Measurements from ENCODE around the gene AP3B1.

The AP3B1 gene

GRCh38 chr5:77986261-77986660 is 308.2 kb downstream of the AP3B1 start:
- no peaks in the 10 kb centered on the region for H3K27me3 Mint-ChIP-seq
- H3K27ac Mint-ChIP-seq: no peak overlapping the region
- no peaks in the 10 kb centered on the region for H3K4me1 Mint-ChIP-seq (ENCODE audit: low read depth in 2 of 2)
- DNase-seq: no peak
- peaks cover 7% of the 10 kb centered on the region for H3K36me3 Mint-ChIP-seq (ENCODE audit: insufficient read depth)
- ATAC-seq (replicated peaks): no peak
- H3K4me3 Mint-ChIP-seq: no peak overlapping the region
- no peaks in the 10 kb centered on the region for H3K9me3 Mint-ChIP-seq

DNA sequence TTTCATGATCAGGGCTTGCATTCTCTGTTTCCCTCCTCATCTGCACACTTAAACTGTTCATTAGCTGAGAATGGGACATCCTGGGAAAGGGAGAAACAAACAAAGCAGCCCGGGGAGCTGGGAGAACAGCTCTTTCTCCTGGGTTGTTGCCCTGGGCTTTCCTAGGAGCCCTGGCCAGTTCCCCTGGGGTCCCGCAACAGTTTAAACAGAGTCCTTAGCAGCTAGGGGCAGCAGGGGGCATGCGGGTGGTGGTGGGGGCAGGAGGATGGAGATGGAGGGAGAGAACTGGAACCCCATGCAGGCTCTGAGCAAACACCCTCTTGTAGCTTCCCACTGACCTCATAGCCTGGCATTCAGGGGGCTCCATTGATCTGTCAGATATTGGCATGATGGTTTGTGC is 309.3 kb downstream of the AP3B1 start:
- ATAC-seq (replicated peaks) (no peak), DNase-seq (no peak)
- Mint-ChIP-seq H3K36me3 (ENCODE audit: insufficient read depth) (peaks cover 7% of the 10 kb centered on the region), H3K27me3 (peaks cover 0 to 2% of the 10 kb centered on the region in 2 donors), H3K4me1 (ENCODE audit: low read depth in 2 of 2) (no peaks in the 10 kb centered on the region), H3K27ac (no peak overlapping the region), H3K4me3 (no peak overlapping the region), H3K9me3 (no peaks in the 10 kb centered on the region)

- Mint-ChIP-seq H3K4me3 (no peak overlapping the region), H3K4me1 (ENCODE audit: low read depth in 2 of 2) (no peaks in the 10 kb centered on the region), H3K9me3 (no peaks in the 10 kb centered on the region), H3K27ac (no peak overlapping the region), H3K27me3 (peaks cover 6 to 9% of the 10 kb centered on the region in 2 donors), H3K36me3 (ENCODE audit: insufficient read depth) (peaks cover 7% of the 10 kb centered on the region)
- ATAC-seq (replicated peaks): no peak
- no peak for DNase-seq
These were observed 309.9 kb downstream of the AP3B1 start for GRCh38 chr5:77984587-77984986.

GRCh38 chr5:77983482-77984199 is 310.9 kb downstream of the AP3B1 start:
- peaks cover 3% of the 10 kb centered on the region for H3K36me3 Mint-ChIP-seq (ENCODE audit: insufficient read depth)
- no peaks in the 10 kb centered on the region for H3K4me1 Mint-ChIP-seq (ENCODE audit: low read depth in 2 of 2)
- no peak overlapping the region for H3K4me3 Mint-ChIP-seq

DNA sequence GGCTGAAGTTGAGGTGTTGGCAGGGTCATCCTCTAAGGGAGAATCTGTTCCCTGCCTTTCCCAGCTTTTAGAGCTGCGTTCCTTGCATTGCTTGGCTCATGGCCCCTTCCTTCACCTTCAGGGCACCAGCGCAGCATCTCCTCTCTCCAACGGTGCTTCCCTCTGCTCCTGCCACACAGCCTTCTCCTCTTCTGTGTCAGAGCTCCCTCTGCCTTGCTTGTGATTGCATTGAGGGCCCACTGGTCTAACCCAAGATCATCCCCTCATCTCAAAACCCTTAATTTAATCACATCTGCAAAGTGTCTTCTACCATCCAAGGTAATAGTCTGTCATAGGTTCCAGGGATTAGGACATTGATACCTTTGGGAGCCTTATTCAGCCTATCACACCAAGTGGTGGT is 312.7 kb downstream of the AP3B1 start:
- ATAC-seq (replicated peaks) (no peak), DNase-seq (no peak)
- no peaks in the 10 kb centered on the region for H3K9me3 Mint-ChIP-seq
- no peaks in the 10 kb centered on the region for H3K4me1 Mint-ChIP-seq (ENCODE audit: low read depth in 2 of 2)
- no peak overlapping the region for H3K27ac Mint-ChIP-seq
- H3K36me3 Mint-ChIP-seq (ENCODE audit: insufficient read depth): peaks cover 3% of the 10 kb centered on the region
- peaks cover 16 to 27% of the 10 kb centered on the region in 2 donors for H3K27me3 Mint-ChIP-seq
- no peak overlapping the region for H3K4me3 Mint-ChIP-seq

More at GRCh38 chr5:77983482-77984199, 310.9 kb downstream of the AP3B1 start:
- peaks cover 9% of the 10 kb centered on the region in 2 donors for H3K27me3 Mint-ChIP-seq
- ATAC-seq (replicated peaks): no peak
- H3K9me3 Mint-ChIP-seq: no peaks in the 10 kb centered on the region
- H3K27ac Mint-ChIP-seq: no peak overlapping the region
- no peak for DNase-seq

DNA sequence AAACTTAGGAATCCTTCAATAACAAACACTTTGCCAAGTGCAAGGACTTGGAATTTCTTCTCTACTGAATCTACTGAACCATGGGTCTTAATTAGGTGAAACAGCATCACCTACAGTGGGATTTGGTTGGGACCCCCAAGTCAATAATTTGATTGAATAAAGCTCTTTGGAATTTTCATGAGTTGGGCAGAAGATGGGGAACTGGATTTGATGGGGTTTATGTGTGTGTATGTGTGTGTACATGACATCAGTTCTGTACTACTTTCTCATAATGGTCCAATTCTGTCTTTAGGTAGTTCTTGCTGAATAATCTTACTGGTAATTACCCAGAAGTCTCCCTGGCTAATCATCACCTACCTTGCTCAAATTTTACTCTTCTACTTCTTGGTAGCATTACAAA is 319.9 kb downstream of the AP3B1 start:
- no peak overlapping the region for H3K27ac Mint-ChIP-seq
- ATAC-seq (replicated peaks) (no peak), DNase-seq (no peak)
- H3K4me1 Mint-ChIP-seq (ENCODE audit: low read depth in 2 of 2): peaks cover 7 to 11% of the 10 kb centered on the region in 2 donors
- peaks cover 51 to 88% of the 10 kb centered on the region in 2 donors for H3K27me3 Mint-ChIP-seq
- H3K4me3 Mint-ChIP-seq: no peak overlapping the region
- no peaks in the 10 kb centered on the region for H3K9me3 Mint-ChIP-seq
- H3K36me3 Mint-ChIP-seq (ENCODE audit: insufficient read depth): no peaks in the 10 kb centered on the region

DNA sequence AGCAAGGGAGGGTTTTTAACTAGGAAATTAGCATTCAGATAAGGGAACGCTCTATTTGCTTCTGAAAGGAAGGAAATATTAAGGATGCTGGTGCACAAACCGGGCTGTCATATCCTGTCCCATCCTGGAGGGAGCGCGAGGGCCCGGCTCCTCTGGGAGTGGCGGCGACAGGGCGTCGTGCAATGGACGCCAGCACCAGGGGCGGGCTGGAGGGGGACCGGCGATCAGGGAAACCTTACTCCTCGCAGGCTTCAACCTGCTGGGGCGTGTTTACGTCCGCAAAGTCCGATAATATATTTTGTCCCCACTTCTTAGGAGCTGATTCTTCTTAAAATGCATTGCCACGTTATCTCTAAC is 321.3 kb downstream of the AP3B1 start:
- H3K27ac Mint-ChIP-seq: no peak overlapping the region
- H3K4me1 Mint-ChIP-seq (ENCODE audit: low read depth in 2 of 2): peaks cover 7 to 11% of the 10 kb centered on the region in 2 donors
- DNase-seq: no peak
- no peak for ATAC-seq (replicated peaks)
- peaks cover 56 to 92% of the 10 kb centered on the region in 2 donors for H3K27me3 Mint-ChIP-seq
- peak overlapping the region; percentile 61 to 68 for H3K4me3 Mint-ChIP-seq
- H3K9me3 Mint-ChIP-seq: no peaks in the 10 kb centered on the region
- H3K36me3 Mint-ChIP-seq (ENCODE audit: insufficient read depth): no peaks in the 10 kb centered on the region

GRCh38 chr5:77972469-77973252 is 321.8 kb downstream of the AP3B1 start:
- peak; percentile 42 for ATAC-seq (replicated peaks)
- Mint-ChIP-seq H3K4me3 (peak overlapping the region; percentile 61 to 68), H3K9me3 (no peaks in the 10 kb centered on the region), H3K27me3 (peaks cover 51 to 92% of the 10 kb centered on the region in 2 donors), H3K4me1 (ENCODE audit: low read depth in 2 of 2) (peaks cover 7 to 11% of the 10 kb centered on the region in 2 donors), H3K27ac (no peak overlapping the region), H3K36me3 (ENCODE audit: insufficient read depth) (no peaks in the 10 kb centered on the region)
- DNase-seq: no peak

DNA sequence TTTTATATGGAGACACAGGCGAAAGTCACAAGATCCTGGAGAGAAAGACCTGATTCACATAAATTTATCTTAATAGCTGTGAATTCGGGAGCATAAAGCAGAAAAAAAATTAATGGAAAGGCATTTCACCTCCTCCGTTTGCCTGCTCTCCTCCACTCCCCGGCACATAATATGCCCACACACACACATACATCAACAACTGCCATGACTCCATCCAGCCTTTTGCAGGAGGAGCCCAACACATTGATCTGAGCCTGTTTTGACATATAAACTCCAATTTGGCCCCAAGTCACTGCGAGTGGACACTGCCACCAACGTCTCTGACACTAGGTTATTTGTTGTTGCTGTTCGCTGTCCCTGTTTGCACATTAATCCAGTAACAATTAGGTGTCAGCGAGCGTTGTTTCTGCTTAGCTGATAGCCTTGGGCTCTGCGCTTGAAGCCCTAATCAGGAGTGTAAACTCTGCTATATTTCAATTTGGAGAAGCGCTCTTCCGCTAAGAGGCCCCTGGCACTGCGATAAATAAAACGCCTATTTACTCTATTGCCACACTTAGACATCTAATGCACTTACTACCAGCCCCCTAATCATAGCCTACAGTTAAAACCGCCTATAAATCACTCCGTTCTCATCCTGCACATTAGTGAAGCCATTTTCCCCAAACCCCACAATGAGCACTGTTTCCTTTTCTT is 322.6 kb downstream of the AP3B1 start:
- peaks cover 7 to 11% of the 10 kb centered on the region in 2 donors for H3K4me1 Mint-ChIP-seq (ENCODE audit: low read depth in 2 of 2)
- peak overlapping the region; percentile 61 to 68 for H3K4me3 Mint-ChIP-seq
- no peak overlapping the region for H3K27ac Mint-ChIP-seq
- H3K36me3 Mint-ChIP-seq (ENCODE audit: insufficient read depth): no peaks in the 10 kb centered on the region
- H3K9me3 Mint-ChIP-seq: no peaks in the 10 kb centered on the region
- ATAC-seq (replicated peaks): no peak
- no peak for DNase-seq
- H3K27me3 Mint-ChIP-seq: peaks cover 49 to 86% of the 10 kb centered on the region in 2 donors

- H3K4me1 Mint-ChIP-seq (ENCODE audit: low read depth in 2 of 2): peaks cover 7 to 11% of the 10 kb centered on the region in 2 donors
- no peak for DNase-seq
- H3K9me3 Mint-ChIP-seq: no peaks in the 10 kb centered on the region
- ATAC-seq (replicated peaks): no peak
- H3K36me3 Mint-ChIP-seq (ENCODE audit: insufficient read depth): no peaks in the 10 kb centered on the region
- peaks cover 49 to 84% of the 10 kb centered on the region in 2 donors for H3K27me3 Mint-ChIP-seq
- no peak overlapping the region for H3K27ac Mint-ChIP-seq
- H3K4me3 Mint-ChIP-seq: no peak overlapping the region
These were observed 323.6 kb downstream of the AP3B1 start for GRCh38 chr5:77970891-77971290.

GRCh38 chr5:77963795-77964194 is 330.7 kb downstream of the AP3B1 start:
- Mint-ChIP-seq H3K27ac (no peak overlapping the region), H3K27me3 (peaks cover 16 to 49% of the 10 kb centered on the region in 2 donors), H3K9me3 (no peaks in the 10 kb centered on the region), H3K36me3 (ENCODE audit: insufficient read depth) (no peaks in the 10 kb centered on the region), H3K4me3 (no peak overlapping the region), H3K4me1 (ENCODE audit: low read depth in 2 of 2) (peaks cover 6% of the 10 kb centered on the region in 2 donors)
- DNase-seq (no peak), ATAC-seq (replicated peaks) (no peak)

DNA sequence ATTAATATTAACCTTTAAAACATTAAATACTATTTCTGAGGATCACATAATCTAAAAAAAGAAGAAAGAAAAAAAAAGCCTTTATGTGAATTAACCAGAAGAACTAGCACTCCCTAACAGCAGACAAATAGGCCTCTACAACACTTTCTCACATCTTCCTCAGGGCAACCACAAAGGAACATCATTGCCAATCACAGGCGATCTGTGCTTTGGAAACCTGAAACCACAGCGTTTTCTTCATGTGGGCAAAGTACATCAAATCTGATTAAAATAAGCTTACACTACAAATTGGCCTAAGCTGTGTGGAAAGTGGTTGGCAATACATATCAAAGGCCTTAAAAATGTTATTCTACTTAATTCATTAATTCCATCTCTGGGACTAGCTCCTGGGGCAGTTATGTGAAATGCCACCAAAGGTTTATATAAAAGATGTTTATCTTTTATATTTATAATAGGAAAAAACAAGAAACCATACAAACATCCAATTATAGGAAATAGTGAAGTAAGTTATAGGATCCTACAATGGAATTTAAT is 333.6 kb downstream of the AP3B1 start:
- Mint-ChIP-seq H3K27ac (no peak overlapping the region), H3K4me3 (no peak overlapping the region), H3K36me3 (ENCODE audit: insufficient read depth) (no peaks in the 10 kb centered on the region), H3K9me3 (no peaks in the 10 kb centered on the region), H3K27me3 (peaks cover 41 to 51% of the 10 kb centered on the region in 2 donors), H3K4me1 (ENCODE audit: low read depth in 2 of 2) (peaks cover 6% of the 10 kb centered on the region in 2 donors)
- DNase-seq (no peak), ATAC-seq (replicated peaks) (peak; percentile 52)

DNA sequence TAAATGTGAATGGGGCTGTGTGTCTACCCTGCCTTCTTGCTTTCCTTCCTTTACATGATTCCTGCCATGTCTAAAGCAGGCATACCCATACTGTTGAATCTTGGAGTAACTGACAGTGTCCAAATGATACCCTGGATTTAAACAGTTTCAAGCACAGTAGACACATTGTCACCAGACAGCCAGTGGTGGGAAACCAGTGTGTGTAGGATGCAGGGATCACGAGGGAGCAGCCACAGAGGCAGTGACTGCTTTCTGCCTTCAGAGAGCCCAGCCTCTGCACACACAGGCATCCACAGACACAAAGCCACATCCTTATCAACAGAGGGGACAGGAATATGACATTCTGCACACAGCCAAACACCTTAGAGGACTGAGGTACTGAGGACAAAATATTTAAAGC is 334.2 kb downstream of the AP3B1 start:
- Mint-ChIP-seq H3K27ac (no peak overlapping the region), H3K27me3 (peaks cover 41 to 51% of the 10 kb centered on the region in 2 donors), H3K4me1 (ENCODE audit: low read depth in 2 of 2) (peaks cover 6% of the 10 kb centered on the region in 2 donors), H3K4me3 (no peak overlapping the region), H3K9me3 (no peaks in the 10 kb centered on the region), H3K36me3 (ENCODE audit: insufficient read depth) (no peaks in the 10 kb centered on the region)
- no peak for DNase-seq
- ATAC-seq (replicated peaks): no peak
